PFSK-1 (cell line): ENCODE measurements around the gene DMRT2.

Experiments used
- FOXP2 ChIP-seq: optimal IDR thresholded peaks from 2 replicates; pipeline ENCODE3; 2011; ENCODE audit warnings: borderline replicate concordance, control low read depth, inconsistent platforms; ENCODE audit not compliant: insufficient read depth; ENCODE audit errors: extremely low read length, extremely low read depth
- POLR2AphosphoS5 ChIP-seq: IDR thresholded peaks from 2 replicates; pipeline ENCODE4 v1.6.1; 2012; ENCODE audit warnings: low read depth, mild to moderate bottlenecking, control low read depth, low read length, moderate library complexity
- SIN3A ChIP-seq: IDR thresholded peaks from 2 replicates; pipeline ENCODE4 v1.6.1; 2012; ENCODE audit warnings: mild to moderate bottlenecking, low read length, moderate library complexity, borderline replicate concordance; ENCODE audit not compliant: insufficient read depth
- TAF1 ChIP-seq: IDR thresholded peaks from 2 replicates; pipeline ENCODE4 v1.6.1; 2012; ENCODE audit warnings: low read length, control low read depth, borderline replicate concordance; ENCODE audit not compliant: insufficient read depth
- TF ChIP-seq, protein P1 (sequence below), 2 experiments: IDR thresholded peaks; 2 replicates each; pipeline versions ENCODE4 v1.6.1 to v1.8.0; 2011 to 2012; ENCODE audit warnings: low read depth in 2 of 2, low read length in 2 of 2, control low read depth in 1 of 2, inconsistent platforms in 1 of 2, mild to moderate bottlenecking in 1 of 2, moderate library complexity in 1 of 2; ENCODE audit not compliant: insufficient read depth in 1 of 2

GRCh38 chr9:1002678-1003077 lies 47.5 kb upstream of the DMRT2 start:
- TF ChIP-seq POLR2AphosphoS5: no peak
- TF ChIP-seq, protein P1, sequence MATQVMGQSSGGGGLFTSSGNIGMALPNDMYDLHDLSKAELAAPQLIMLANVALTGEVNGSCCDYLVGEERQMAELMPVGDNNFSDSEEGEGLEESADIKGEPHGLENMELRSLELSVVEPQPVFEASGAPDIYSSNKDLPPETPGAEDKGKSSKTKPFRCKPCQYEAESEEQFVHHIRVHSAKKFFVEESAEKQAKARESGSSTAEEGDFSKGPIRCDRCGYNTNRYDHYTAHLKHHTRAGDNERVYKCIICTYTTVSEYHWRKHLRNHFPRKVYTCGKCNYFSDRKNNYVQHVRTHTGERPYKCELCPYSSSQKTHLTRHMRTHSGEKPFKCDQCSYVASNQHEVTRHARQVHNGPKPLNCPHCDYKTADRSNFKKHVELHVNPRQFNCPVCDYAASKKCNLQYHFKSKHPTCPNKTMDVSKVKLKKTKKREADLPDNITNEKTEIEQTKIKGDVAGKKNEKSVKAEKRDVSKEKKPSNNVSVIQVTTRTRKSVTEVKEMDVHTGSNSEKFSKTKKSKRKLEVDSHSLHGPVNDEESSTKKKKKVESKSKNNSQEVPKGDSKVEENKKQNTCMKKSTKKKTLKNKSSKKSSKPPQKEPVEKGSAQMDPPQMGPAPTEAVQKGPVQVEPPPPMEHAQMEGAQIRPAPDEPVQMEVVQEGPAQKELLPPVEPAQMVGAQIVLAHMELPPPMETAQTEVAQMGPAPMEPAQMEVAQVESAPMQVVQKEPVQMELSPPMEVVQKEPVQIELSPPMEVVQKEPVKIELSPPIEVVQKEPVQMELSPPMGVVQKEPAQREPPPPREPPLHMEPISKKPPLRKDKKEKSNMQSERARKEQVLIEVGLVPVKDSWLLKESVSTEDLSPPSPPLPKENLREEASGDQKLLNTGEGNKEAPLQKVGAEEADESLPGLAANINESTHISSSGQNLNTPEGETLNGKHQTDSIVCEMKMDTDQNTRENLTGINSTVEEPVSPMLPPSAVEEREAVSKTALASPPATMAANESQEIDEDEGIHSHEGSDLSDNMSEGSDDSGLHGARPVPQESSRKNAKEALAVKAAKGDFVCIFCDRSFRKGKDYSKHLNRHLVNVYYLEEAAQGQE (IDR thresholded peaks at IDR 0.05; ENCODE audit: insufficient read depth in 1 of 2, low read depth in 2 of 2, low read length in 2 of 2): no peak
- no peak for TF ChIP-seq TAF1
- no peak for TF ChIP-seq SIN3A
- TF ChIP-seq FOXP2: no peak
